Activated CD8-positive, alpha-beta memory T cell treated with anti-CD3 and anti-CD28 coated beads for 48 hours (primary cell): ENCODE results near the gene RASA3.

Experiments
- DNase-seq, 3 experiments: peaks; one replicate each; pipeline ENCODE4 v3.0.0-alpha.2; 2020; ENCODE audit warnings: low read depth in 2 of 3, low spot score in 2 of 3

RASA3 gene

GRCh38 chr13:114010401-114011101 lies 121.9 kb downstream of the RASA3 start:
- no peak for DNase-seq

DNA sequence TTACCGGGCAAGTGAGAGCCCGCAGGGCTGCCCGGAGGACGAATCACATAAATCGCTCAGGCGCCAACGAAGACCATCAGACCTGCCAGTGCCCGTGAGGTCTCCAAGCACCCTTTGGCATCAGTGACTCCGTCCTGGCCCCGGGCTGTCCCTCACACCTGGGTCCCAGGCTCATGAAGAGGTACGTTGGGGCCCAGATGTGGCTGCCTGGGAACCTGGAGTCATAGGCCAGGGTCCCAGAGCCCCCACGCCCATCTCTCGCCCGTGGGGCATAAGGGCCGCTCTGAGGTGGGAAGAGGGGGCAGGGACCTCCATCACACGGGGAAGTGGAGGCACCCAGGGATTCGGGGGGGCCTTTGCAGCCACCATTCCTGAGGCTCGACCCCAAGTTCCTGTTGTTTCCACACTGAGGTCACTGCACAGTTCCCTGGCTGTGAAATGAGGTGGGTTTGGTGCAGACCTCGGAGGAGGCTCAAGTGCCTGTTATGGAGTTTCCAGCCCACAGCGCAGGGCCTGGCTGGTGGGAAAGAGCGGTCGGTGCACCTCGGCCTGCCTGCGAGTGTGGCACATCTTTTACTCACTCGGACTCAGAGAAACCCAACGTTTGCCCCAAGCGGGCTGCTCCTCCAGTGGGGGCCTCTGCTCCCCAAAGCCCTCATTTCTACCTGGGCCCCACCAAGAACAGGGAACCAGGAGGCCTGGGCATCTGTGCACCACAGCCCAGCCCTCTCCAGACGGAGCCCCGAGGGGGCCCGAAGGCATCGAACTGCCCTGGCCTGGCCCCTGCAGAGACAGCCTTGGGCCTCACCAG lies 122.6 kb downstream of the RASA3 start:
- no peak for DNase-seq

GRCh38 chr13:114008964-114009589 lies 123.3 kb downstream of the RASA3 start:
- no peak for DNase-seq

DNA sequence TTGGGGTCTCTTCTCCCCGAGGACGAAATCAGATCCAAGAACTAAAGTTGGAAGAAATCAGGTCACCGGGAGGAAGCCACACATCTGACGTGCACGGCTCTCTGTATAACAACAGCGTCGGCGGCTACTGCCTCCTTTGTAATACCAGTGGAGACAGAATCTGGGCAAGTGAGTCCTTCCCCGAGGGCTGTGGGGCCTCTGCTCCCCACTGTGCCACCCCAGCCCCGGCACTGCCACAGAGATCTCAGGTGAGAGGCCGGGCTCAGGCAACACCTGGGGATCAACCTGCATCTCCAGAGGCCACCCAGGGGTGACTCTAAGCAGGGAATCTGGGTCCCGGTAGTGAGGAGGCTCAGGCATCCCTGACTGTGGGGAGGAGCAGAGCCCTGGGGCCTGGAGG lies 124.9 kb downstream of the RASA3 start:
- DNase-seq: no peak

DNA sequence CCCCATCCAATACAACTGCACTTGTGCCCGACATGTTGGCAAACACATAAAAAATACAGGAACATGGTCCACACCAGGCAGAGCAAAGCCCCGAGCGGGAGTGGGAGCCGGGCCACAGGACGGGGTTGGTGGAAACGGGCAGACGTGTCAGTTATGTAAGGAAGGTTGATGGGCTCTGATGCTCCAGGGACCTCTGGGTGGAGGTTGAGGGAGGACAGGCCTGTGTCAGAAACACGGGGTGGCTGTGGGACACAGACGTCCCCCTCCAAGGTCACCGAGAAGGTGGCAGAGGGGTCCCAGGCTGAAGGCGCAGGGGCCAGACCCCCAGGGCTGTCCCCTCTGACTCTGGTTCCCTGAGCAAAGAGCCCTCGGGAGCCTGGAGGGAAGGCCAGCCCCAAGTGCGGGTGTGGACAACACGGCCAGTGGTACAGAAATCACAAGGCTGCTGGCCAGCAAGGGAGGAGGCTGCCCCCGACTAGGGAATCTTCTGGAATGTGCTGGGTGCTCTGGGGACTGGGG lies 127.2 kb downstream of the RASA3 start:
- DNase-seq: no peak

GRCh38 chr13:114004420-114005205 lies 127.8 kb downstream of the RASA3 start:
- DNase-seq: no peak

- no peak for DNase-seq
Observed at GRCh38 chr13:114002771-114003321, 129.6 kb downstream of the RASA3 start.

DNA sequence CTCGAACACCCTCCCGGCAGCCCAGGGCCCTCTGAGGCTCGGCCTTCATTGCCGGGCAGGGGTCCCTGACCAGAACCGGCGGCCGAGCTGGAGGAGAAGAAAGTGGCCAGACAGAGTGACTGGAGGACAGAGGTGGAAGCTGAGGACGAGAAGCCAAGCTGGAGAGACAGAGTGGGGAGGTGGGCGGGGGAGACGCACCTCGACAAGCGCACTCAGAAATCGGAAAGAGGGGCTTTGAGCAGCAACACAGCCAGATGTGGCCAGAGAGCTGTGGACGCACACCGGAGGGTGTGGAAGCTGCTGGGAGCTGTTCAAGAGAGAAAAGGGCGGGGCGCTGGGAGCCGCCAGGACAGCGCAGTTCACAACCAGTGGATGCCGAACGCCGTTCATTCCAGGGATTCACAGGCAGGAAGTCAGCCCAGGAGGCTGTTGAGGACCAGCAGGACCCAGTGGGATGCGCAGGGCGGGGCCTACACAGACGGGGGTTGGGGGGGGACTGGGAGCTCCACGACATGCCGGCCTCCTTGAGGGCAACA lies 130.3 kb downstream of the RASA3 start:
- no peak for DNase-seq

GRCh38 chr13:114001331-114002008 lies 131.0 kb downstream of the RASA3 start:
- no peak for DNase-seq

- DNase-seq: no peak
Observed at GRCh38 chr13:114000151-114001040, 132.0 kb downstream of the RASA3 start.

GRCh38 chr13:113999618-113999910 lies 132.9 kb downstream of the RASA3 start:
- no peak for DNase-seq

DNA sequence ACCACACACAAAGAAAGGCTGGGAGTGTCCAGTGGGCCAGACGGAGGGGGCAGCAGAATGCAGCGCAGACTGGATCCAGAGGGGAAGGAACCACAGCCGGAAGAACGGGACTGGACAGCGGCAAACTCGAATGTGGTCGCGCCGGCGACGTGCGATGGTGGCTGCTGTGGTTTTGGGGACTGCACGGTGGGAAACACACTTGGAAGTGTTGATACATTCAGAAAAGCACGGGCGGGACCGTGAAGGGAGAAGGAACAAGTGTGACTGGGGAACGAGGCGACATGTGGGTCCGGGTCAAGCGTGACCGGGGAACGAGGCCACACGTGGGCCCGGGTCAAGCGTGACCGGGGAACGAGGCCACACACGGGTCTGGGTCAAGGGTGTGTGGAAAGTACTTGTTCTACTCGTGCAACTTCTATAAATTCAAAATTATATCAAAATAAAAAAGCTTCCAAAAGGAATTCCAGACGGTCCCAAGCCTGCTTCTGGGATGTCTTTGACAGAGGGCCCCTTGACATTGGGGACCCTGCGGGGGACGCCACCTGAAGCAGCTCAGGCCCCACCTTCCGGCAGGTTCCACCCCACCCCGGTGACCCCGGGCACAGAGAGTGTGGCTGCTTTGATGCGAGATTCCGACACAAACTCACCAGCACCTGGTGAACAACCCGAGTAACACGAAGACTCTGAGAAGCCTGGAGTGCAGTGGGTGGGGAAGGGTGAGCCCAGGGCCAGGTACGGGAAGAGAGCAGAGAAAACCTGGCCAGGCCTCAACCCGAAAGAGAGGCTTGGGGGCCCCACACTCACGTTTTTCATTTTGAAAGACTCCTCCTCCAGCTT lies 133.4 kb downstream of the RASA3 start:
- DNase-seq: no peak

- DNase-seq: no peak
Observed at GRCh38 chr13:113997845-113998751, 134.3 kb downstream of the RASA3 start.

DNA sequence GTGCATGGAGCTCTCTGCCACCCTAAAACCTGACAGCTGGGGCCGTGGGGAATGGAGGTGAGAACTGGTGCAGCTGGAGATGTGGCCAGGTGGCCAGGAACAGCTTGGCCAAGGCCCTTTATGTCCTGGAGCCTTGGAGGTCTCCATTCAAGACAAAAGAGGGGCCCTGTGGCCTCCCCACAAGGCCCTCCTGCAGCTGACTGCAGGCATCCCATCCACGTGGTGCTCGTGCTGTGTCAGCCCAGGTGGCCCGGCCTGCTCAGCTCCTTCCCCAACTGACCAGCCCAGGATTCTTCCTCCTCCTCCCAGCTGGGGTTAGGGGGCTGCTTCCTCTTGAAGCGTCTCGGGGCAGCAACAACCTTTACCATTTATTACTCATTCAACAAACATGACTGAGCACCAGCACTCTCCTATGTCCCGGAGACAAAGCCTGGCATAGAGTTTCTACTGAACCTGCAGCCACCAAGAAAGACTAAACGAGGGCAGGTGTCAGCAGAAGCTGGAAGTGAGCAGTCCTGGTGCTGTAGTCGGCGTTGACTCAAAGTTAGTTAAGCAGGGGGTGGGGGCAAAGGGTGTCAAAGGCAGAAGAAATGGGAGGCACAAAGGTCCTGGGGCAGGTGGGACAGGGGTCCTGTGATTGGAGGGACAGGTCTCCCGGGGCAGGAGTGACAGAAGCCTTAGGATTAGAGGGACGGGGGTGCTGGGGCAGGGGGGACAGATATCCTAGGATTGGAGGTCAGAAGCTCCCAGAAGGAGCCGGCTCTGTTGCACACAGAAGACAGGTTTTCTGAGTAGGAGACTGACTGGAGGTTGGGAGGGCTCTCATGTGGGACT lies 135.3 kb downstream of the RASA3 start:
- no peak for DNase-seq

GRCh38 chr13:113996081-113996911 lies 136.1 kb downstream of the RASA3 start:
- no peak for DNase-seq
